Left ventricle myocardium inferior (tissue), 1 donor: ENCODE measurements around the gene NBPF3. TPM values are rescaled to one million over a fixed set of nuclear protein-coding genes. Genes with fewer than 3 reads are reported as not detected.
A peak's percentile ranks its signal among the peaks of the same experiment; 100 is the strongest.
"Not testable (repeated sequence)": the region's sequence is repeated elsewhere in the genome, so short reads cannot be mapped to it uniquely, and the experiment has no call there.

ENCODE experiments used
- DNase-seq: peaks from one replicate; pipeline ENCODE4 v3.0.0-alpha.2; 2020
- H3K27ac ChIP-seq: fragments of 200-600 bp; replicated peaks from 2 replicates; pipeline ENCODE4 v1.8.0; 2021
- H3K27me3 ChIP-seq: fragments of 200-600 bp; 2 replicates; pipeline ENCODE4 v1.8.0; 2021; ENCODE audit warnings: low read depth
- H3K36me3 ChIP-seq: fragments of 200-600 bp; 2 replicates; pipeline ENCODE4 v1.8.0; 2021
- H3K4me1 ChIP-seq: fragments of 200-600 bp; 2 replicates; pipeline ENCODE4 v1.8.0; 2021
- H3K4me3 ChIP-seq: fragments of 200-600 bp; 2 replicates; pipeline ENCODE4 v1.8.0; 2021; ENCODE audit warnings: mild to moderate bottlenecking, moderate library complexity
- H3K9me3 ChIP-seq: fragments of 200-600 bp; replicated peaks from 2 replicates; pipeline ENCODE4 v1.8.0; 2021
- intact Hi-C: fragments of 100-400 bp; cut with micrococcal nuclease; formaldehyde crosslinking; loops from one replicate; pipeline ENCODE4 v1.11.0; 2022
- total RNA-seq: library from RNA; stranded (reverse); fragmentation: NEBNext Ultra II Directional; extraction: Animal tissue kit (Norgen Biotek cat#: 25700); gene quantifications from one replicate; pipeline ENCODE4 v1.2.1, GENCODE V29; 2021
- TF ChIP-seq, protein P1 (sequence below): fragments of 200-600 bp; IDR thresholded peaks from 2 replicates; pipeline ENCODE4 v1.8.0; 2021; ENCODE audit warnings: antibody characterized with exemption, mild to moderate bottlenecking, borderline replicate concordance
- donor health status: DM: no; HTN: yes; CAD: no; lungs with severe emphysema.

The NBPF3 gene
- total RNA-seq, 1 donor from 2014 or later: 5.1 TPM

DNA sequence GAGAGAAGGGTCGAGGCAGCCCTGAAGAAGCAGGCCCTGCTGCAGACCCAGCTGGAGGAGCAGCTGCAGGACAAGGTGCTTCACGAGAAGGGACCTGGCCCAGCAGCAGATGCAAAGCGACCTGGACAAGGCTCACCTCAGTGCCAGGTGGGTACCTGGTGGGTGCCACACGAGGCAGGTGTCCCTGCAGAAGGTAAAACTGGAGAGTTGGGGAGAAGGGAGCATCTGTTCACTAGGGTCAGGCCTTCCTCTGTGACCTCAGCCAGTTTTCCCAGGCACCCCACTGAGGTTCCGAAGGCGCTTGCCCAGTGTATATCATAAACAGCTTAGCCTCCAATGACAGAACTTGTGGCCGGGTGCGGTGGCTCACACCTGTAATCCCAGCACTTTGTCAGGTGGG, 5.5 kb upstream of the NBPF3 start:
- H3K27me3 ChIP-seq: peaks cover 13% of the 10 kb centered on the region
- no peak for DNase-seq
- no peaks in the 10 kb centered on the region for H3K36me3 ChIP-seq
- H3K4me3 ChIP-seq: no peak overlapping the region
- TF ChIP-seq, protein P1, sequence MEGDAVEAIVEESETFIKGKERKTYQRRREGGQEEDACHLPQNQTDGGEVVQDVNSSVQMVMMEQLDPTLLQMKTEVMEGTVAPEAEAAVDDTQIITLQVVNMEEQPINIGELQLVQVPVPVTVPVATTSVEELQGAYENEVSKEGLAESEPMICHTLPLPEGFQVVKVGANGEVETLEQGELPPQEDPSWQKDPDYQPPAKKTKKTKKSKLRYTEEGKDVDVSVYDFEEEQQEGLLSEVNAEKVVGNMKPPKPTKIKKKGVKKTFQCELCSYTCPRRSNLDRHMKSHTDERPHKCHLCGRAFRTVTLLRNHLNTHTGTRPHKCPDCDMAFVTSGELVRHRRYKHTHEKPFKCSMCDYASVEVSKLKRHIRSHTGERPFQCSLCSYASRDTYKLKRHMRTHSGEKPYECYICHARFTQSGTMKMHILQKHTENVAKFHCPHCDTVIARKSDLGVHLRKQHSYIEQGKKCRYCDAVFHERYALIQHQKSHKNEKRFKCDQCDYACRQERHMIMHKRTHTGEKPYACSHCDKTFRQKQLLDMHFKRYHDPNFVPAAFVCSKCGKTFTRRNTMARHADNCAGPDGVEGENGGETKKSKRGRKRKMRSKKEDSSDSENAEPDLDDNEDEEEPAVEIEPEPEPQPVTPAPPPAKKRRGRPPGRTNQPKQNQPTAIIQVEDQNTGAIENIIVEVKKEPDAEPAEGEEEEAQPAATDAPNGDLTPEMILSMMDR: no peak
- peaks cover 12% of the 10 kb centered on the region for H3K4me1 ChIP-seq
- intact Hi-C loops: no loop called here
- no peaks in the 10 kb centered on the region for H3K9me3 ChIP-seq
- H3K27ac ChIP-seq: no peak overlapping the region

DNA sequence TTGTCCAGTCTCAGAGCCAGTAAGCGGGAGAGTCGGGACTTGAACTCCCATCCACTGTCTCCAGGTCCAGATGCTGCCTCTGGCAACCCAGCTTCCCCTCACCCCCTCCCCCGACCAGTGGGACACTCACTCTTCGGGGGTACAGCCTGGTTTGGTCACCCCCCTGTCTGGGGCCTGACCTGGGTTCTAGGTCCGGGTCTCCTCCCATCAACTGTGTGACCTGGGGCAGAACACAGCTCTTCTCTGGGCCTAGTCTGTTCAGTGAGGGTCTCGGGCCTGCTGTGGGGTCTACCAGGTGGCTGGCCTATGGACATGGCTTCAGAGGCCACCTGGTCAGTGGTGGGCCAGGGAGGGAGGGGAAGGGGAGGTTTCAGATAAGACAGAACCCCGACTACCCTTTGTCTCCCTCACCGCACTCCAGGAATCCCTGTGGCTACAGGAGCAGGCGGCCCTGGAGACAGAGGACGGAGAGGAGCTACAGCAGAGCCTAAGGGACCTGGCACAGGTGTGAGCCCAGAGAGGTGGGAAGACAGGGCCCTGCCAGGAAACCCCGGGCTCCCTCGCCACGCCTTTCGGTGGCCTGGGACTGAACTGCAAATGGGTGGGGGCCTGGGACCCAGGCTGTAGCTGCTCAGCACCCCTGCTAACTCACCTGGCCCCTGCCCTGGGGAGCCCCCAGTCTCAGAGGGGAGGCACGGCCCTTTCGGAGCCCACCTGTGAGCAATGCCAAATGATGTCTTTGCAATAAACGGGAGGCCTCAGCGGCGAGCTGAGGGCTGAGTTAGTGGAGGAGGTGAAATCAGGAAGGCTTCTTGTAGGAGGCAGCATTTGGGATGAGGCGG, 4.1 kb upstream of the NBPF3 start:
- Histone ChIP-seq H3K4me3 (peak overlapping the region; percentile 62), H3K27ac (no peak overlapping the region), H3K36me3 (no peaks in the 10 kb centered on the region), H3K9me3 (no peaks in the 10 kb centered on the region), H3K27me3 (peaks cover 13% of the 10 kb centered on the region), H3K4me1 (peaks cover 25% of the 10 kb centered on the region)
- DNase-seq: no peak
- TF ChIP-seq, protein P1: no peak
- intact Hi-C loops: no loop called here

DNA sequence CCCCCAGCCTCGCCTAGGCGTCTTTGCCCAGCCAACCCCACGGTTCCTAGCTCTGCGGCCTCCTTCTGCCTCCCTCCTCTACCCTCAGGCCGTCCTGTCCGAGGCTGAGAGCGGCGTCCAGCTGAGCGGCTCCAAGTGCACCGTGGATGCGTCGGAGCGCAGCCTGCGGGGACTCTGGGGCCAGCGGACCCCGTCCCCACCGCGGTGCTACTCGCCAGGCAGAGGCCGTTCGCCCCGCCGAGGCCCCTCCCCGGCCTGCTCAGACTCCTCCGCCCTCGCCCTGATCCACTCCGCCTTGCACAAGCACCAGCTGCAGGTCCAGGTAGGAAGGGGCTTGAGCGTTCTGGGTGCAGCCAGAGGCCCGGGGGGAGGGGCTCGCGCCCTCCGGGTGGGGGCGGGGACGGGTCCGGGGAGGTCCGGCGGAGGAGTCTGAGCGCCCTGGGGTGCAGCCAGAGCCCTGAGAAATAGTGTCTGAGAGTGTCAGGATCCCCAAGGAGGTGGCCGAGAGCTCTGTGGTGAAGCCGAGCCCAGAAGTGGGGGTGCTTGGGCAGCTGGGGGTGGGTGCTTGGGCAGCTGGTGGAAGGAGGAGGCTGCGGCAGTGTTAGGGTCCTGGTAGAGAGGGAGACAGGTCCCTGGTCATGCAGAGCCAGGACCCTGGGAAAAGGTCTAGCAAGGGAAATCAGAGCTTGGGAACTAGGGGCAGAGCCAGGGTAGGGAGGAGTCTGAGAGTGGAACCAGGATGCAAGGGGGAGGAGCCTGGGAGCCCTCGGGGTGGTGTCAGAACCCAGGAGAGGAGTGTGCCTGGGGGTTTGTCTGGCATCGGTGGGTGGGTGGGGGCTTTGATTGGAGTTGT, 3.2 kb upstream of the NBPF3 start:
- DNase-seq: no peak
- no peaks in the 10 kb centered on the region for H3K36me3 ChIP-seq
- H3K9me3 ChIP-seq: no peaks in the 10 kb centered on the region
- H3K4me1 ChIP-seq: peaks cover 27% of the 10 kb centered on the region
- intact Hi-C loops: no loop called here
- H3K4me3 ChIP-seq: peak overlapping the region; percentile 62
- no peak overlapping the region for H3K27ac ChIP-seq
- TF ChIP-seq, protein P1: no peak
- H3K27me3 ChIP-seq: peaks cover 13% of the 10 kb centered on the region

DNA sequence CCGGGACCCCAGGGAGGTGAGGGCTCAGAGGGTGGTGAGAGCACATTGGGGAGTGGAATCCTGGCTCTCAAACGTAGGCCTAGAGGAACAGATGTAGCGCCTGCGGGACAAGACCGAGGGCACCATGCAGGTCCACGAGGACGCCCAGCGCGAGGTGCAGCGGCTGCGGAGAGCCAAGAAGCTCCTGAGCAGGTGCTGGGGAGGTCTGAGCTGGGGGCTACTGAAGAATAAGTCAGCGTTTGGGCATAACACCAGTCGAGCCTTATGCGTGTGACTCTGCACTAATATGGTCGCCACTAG, 2.6 kb upstream of the NBPF3 start:
- H3K4me1 ChIP-seq: peaks cover 27% of the 10 kb centered on the region
- H3K36me3 ChIP-seq: no peaks in the 10 kb centered on the region
- H3K27ac ChIP-seq: no peak overlapping the region
- TF ChIP-seq, protein P1: no peak
- H3K9me3 ChIP-seq: no peaks in the 10 kb centered on the region
- intact Hi-C loops: no loop called here
- DNase-seq: no peak
- H3K4me3 ChIP-seq: peak overlapping the region; percentile 62
- H3K27me3 ChIP-seq: peaks cover 13% of the 10 kb centered on the region

DNA sequence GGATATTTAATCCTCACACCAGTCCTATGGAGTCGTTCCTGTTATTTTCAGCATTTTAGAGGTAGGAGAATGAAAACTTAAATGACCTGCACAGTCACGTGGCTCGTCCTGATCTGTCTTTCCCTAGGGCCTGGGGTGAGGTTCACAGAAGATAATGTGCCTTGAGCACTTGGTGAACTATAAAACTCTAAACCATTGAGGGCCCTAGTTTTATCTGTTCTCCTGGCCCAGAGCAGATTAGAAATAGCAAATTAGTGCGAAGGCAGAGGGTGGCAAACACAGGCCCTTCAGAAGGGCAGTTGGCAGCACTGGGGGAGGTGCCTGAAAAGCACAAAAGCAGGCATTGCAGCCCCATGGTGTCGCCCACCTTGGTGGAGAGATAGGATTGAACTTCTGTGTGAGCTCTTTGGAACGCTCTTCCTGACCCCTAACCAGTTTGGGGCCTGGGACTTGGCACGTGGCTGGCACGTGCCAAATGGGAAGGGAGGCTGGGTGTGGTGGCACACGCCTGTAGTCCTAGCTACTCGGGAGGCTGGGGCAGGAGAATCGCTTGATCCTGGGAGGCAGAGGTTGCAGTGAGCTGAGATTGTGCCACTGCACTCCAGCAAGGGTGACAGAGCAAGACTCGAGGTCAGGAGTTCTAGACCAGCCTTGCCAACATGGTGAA, 1.2 kb upstream of the NBPF3 start:
- H3K9me3 ChIP-seq, H3K4me3 ChIP-seq, intact Hi-C loops, H3K27ac ChIP-seq, H3K36me3 ChIP-seq, DNase-seq: not testable (repeated sequence)
- peaks cover 27% of the 10 kb centered on the region for H3K4me1 ChIP-seq
- peaks cover 13% of the 10 kb centered on the region for H3K27me3 ChIP-seq
